HUDEP-2 (cell line): ENCODE data around the gene SAMD4A.

Experiments
- DNase-seq, 76 experiments: peaks; one replicate each; lab custom pipeline; 2025; ENCODE audit not compliant: unreplicated experiment in 76 of 76; lab: John Stamatoyannopoulos, UW

SAMD4A gene

DNA sequence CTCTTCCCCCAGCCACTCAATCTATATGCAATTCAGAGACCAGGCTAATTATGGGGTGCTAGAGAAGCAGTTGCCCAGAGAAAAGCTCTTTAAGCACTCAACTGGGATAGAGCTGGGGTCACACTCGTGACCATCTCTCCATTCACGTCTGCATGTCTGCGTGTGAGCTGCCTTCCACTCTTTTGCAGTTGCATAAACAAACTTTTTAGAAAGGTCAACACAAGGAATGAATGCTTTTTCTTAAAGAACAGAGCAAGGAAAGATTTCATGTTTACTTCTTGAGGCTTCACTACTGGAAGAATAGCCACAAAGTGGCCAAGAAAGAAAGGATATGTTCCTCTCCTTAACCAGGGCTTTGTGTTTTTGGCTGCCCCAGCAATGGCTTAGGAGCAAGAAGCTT is 151.1 kb downstream of the SAMD4A start:
- no peak for DNase-seq

DNA sequence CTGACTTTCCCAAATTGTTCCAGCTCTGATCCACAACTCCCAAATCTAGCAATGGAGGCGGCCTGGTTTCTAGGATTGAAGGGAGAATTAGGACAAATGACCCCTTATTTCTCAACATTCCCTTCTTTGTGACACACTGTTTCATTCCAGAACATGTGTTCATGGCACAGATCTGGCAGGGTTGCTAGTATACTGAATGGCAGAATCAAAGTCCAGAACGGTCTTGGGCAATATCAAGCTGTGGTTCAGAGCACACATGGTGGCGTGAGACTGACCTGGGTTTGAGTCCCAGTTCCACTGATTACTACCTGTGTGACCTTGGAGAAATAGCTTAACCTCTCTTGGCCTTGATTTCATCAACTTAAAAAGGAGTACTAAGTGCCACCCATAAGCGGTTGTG is 152.5 kb downstream of the SAMD4A start:
- DNase-seq = no peak

GRCh38 chr14:54722791-54723432 is 156.0 kb downstream of the SAMD4A start:
- DNase-seq = peak in 18 of 76 experiments; percentile 3 to 40 (median 18)

DNA sequence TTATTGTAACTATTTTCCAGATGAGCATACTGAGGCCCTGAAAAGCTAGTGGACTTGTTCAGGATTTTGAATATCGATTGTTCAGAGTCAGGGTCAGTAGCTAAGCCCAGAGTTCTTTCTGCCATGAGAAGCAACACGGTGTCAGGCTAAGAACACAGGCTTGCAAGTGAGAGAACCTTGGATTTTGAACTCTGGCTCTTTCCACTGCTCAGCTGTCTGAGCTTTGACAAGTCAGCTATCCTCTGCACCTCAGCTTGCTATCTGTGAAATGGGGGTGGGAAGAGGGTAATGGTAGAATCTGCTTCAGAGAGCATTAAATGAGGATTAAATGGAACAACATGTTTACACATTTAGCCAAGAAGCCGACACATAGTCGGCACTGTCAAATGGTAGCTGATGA is 157.2 kb downstream of the SAMD4A start:
- DNase-seq = no peak

DNA sequence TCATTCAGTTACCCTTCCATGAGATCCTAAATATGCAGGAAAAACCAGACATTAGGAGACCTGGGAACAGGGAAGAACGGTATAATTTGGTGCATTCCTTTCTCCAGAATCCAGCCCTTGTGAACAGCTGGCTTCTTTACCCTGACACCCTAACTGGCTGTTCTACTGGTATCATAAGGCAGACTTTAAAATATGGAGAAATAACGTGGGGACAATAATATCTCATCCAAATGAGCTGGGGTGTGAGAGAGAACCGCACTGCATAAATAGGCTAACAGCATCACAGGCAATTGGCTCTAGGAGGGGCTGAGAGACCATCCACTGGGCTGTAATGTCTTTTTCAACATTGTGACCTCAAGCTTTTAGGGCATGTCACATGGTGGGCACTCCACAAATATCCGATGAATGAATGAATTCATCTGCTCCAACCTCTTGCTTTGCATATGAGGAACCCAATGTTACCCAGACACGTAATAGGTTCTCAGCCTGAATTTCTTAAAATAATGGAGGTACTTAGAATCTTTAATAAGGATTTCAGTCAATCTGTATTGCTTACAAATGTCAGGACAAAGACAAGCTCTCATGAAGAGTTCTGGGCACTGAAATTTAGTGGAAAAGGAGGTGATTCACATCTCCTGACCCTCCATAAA is 157.9 kb downstream of the SAMD4A start:
- no peak for DNase-seq

DNA sequence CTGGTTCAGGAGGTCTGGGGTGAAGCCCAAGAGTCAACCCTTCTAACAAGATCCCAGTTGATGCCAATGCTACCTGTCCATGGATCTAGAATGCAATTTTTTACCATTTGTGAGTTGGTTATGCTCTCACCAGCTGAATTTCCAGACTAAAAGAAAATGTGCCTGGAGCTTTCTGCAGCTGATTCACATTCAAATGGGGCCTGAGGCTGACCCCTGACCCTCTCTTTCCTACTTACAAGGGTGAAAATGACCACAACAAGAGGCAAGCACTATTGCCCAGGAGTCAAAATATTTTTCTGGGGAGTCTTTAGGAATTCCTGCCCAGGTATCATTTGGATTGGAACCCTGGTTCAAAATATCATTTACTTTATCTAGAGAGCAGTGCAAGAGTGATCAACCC is 159.1 kb downstream of the SAMD4A start:
- DNase-seq = no peak

- no peak for DNase-seq
Measured at GRCh38 chr14:54727929-54728328, 161.0 kb downstream of the SAMD4A start.

DNA sequence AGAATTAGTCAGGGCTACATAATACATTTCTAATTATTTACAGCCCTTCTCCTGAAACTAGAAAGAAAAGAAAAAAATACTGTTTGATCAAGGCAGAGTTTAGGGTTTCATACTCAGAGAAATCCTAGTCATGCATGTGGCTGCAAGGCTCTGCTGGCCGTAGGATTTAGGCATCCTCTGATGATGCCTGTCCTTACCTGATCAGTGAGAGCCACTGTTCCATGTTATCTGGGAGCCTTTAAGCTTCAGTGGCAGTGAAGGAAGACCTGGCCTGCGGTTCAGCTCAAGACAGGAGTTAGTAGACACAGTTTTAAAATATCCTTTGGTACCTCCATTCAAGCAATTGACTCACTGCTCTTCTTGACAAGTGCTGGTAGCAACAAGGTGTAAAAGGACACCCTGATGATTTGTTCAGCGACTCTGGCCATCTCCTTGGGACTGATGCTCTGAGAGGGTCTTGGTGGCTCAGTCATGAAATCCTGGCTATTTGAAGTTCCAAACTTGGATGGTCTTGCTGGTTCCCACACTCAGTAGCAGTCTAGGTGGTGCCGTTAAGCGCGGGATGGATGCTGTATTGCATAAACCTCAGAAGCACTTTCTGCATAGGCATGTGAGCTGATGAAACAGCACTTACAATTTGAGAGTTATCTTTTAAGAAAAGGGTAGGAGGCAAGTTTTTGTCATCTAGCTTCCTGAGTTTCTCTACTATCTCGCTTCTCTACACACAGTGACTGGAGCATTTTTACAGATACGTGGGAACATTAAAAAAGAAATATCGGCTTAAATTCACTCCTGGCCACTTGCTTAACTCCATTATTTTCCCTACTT is 162.0 kb downstream of the SAMD4A start:
- no peak for DNase-seq

DNA sequence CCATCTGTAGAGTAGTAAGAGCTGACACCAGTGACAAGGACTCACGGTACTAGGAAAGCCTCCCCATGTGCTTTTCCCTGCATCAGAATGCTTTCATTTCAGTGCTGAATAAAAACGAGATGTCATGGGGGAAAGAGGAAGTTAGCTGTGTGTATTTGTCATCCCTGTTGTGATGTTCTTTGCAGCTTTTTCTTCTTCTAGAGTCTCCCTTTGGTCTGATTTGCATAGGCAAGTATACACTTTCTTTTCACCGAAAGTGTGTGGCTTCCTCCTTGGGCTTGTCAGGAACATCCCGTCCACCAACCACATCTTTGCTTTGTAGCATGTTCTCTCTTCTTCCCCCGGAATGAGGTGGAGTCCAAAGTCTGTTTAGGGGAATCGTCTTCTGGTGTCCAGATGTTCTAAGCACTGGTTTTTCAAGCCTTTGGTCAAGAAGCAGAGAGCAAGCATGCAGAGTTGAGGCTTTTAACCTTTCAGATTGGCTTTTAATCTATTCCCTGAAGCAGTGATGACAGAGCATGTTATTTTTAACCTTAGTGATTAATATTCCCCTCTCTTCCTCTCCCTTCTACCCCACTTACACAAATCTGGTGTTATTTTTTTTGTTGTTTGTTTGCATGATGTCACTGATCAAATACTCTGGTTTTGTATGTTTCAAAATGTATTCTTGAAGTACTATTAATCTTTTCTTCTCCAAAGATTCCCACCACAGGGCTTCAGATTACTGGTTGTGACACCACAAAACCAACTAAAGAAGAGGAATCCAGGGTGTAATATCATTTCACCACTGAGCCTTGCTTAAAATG is 163.4 kb downstream of the SAMD4A start:
- peak in 5 of 76 experiments; percentile 13 to 26 (median 25) for DNase-seq

- no peak for DNase-seq
Measured at GRCh38 chr14:54734966-54735365, 168.0 kb downstream of the SAMD4A start.

DNA sequence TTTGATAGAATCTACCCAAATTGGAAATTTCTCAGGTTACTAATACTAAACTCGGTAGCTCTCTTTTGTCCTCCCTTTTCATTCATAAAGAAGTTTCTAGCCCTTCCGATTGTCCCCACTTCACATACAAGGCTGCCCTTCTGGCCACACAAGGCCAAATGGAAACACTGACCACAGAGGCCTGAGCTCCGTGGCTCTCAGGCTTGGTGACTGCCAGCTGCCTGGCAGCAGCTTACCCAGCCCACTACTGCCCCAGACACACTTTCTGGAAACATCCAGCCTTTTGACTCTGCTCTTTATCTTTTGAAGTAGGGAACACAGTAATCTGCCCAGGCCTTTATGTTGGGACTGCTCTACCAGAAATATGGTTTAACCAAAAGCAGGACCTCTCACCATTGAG is 168.5 kb downstream of the SAMD4A start:
- DNase-seq = no peak

- peak in 8 of 76 experiments; percentile 3 to 41 (median 18) for DNase-seq
Measured at GRCh38 chr14:54737132-54737711, 170.3 kb downstream of the SAMD4A start.

DNA sequence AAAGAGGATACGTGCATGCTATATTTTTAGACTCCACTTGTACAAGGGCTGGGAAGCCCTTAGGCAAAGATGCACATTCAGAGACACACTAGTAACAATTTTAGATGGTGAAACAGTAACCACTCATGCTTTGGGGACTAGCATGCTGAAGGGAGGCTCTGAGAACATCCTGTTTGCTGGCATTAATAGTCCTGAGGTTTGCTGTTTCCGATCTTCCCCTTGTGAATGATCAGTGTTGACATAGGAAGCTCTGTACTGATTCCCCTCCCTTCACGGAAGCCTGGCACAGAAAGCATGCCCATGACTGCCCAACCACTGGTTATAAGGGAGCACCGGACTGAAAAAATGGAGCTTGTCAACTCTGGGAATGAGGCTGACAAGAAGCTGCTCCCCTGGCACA is 171.1 kb downstream of the SAMD4A start:
- DNase-seq = no peak

DNA sequence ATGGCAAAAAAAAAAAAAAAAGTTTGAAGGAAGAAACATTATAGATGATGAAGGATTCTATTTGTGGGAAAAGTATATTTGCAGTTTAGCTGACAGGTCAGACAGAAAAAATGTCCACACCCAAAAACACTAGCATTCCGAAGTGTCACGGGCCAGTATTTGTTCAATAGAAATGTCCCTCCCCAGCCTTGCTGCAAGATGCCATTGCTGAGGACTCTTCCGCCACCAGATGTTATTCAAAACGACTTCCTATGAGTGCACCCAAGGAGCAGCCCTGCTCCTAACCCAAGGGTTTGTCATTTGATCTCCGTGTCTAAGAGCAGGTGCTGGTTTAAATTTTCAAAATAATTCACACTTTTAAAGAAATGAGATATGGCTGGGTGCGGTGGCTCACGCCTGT is 172.6 kb downstream of the SAMD4A start:
- no peak for DNase-seq

- no peak for DNase-seq
Measured at GRCh38 chr14:54742492-54743350, 175.8 kb downstream of the SAMD4A start.

- no peak for DNase-seq
Measured at GRCh38 chr14:54743382-54743781, 176.5 kb downstream of the SAMD4A start.

DNA sequence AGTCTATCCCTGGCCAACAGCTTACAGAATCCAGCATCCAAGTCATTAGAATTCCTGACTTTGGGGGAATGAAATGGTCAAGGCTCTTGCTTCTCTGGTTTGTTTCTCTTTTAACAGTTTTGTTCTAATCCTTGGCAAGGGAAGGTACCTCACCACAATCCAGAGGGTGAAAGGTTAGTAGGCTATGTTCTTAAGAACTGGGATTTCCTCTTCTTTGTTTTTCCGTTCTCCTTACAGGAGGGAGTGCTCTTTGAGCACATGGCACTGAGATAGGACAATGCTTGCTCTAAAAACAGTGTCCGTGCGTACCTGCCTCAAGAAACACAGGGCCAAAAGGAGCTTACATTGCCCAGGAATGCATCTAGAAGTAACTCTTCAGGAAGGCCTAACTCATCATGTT is 179.1 kb downstream of the SAMD4A start:
- DNase-seq = no peak

DNA sequence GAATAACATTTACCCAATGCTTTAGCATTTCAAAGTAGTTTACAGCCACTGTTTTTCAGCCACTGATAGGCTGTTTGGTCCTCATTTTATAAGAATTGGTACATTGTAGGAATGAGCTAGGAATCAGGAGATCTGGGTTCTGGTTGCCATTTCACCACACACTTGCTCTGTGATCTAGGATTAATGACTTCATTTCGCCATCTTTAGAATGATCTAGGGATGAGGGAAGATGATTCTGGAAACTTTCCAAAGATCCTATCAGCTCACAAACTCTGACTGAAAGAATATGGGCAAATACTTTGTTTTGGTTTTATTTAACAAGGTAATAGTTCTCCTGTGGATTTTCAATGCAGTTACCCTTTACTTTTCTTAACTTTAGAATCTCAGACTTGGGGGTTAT is 180.7 kb downstream of the SAMD4A start:
- DNase-seq = no peak

DNA sequence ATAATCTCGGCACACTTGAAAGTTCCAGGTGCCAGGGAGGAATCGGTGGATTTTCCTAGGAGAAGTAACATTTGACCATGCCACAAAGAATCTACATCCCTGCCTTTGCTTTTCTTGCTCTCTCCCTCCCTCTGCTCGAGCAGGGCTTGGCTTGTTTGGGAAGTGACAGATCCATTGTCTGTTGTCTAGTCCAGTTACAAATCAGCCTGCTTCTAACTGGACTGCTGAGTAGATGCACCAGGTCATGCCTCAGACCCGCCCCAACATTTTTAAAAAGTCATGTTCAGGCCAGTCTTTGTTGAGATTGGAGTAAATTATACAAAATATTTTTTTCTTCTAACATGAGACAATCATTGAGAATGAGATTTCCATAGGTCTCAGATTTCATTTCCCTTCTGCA is 182.3 kb downstream of the SAMD4A start:
- no peak for DNase-seq

GRCh38 chr14:54749727-54750126 is 182.8 kb downstream of the SAMD4A start:
- DNase-seq = no peak
